GM19193 (cell line): ENCODE data around the gene AKAP6.

Source experiments
- POLR2A ChIP-seq: IDR thresholded peaks from 4 replicates; pipeline ENCODE4 v1.6.1; 2011; ENCODE audit not compliant: insufficient read depth, insufficient read length; ENCODE audit errors: extremely low read depth

AKAP6 gene

DNA sequence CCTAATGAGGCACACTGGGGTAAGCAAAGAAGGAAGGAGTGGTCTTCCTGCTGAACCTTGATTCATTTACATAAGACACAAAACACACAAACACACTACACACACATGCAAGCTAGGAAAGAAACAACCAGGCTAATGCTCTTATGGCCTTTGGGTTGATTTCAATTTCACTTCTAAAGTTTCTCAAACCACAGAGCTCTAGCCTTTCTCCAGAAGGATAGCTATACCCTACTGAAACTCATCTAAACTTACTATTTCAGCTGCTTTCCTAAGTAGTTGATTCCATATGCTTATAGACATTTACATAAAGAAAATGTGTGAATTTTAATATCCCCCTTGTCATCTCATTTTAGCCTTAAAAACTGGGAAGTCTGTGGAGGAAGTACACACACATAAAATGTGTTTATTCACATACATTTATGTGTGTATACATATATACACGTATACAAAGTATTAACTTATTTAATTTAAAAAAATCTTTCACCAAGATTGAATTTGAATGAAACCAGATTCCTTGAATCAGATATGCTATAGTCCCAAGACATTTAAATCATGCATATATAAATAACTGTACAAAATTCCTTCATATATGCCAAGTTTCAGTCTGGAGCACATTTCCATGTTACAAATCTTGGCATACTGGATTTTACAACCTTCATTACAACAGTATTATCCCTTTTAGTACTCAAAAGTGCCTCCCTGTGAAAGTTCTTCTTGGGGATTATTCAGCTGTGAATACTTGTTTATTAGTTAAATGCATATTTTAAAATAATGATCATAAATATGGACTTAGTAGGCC is 377.8 kb downstream of the AKAP6 start:
- TF ChIP-seq POLR2A = no peak

GRCh38 chr14:32707742-32708500 is 378.8 kb downstream of the AKAP6 start:
- TF ChIP-seq POLR2A = no peak

DNA sequence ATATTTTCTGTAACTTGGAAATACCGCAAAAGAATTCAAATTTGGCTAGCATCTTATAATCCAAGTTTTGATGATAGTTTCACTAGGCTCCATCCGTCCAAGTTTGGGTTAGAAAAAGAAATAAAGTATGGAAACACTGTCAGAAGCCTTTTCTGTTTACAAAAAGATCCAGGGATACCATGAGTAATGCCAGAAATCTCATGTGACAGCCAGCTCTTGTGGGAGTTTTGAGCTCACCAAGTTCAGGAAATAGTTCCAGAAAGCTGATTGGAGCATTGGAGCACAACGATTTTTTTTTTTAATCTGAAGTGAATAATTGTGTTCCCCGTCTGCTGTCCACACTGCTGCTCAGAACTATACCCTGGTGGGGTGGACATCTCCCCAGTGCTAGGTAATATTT is 379.9 kb downstream of the AKAP6 start:
- TF ChIP-seq POLR2A = no peak

GRCh38 chr14:32710231-32710671 is 381.2 kb downstream of the AKAP6 start:
- TF ChIP-seq POLR2A = no peak

DNA sequence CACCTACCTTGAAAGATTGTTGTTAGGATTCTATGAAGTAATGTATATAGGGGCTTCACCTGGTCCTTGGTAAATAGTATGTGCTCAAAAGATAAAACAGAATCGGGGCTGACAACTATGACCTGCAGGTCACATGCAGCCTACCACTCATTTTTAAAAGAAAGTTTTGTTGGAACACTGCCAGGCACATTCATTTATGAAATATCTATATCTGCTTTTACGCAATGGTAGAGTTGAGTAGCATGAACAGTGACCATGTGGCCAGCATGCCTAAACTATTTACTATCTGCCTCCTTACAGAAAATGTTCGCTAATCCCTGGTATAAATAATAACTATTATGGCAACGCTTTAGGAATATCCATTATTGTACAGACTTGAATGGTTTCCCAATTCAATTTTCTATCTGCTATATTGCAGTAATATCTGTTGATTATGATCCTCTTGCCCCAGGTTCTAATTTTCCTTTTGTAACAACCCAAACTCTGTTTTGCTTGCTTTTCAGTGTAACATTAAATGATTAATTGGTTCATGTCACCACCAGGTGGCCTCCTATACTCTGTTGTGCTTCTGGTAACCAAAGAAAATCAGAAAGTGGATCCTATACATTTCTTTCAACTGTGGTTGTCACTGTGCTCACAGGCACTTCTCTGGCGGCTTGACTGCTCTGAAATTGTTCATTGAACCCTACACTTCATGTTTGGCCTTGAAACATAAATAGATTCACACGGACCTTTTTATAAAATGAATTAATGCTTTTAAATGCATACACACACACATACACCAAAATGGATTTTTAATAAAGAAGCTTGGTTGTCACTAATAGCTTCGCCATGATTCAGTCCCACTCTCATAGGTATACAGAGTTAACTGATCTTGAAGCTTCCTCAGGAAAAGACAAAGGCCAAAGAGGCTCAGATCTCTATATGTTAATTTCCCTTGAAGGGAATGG is 381.9 kb downstream of the AKAP6 start:
- TF ChIP-seq POLR2A = no peak

DNA sequence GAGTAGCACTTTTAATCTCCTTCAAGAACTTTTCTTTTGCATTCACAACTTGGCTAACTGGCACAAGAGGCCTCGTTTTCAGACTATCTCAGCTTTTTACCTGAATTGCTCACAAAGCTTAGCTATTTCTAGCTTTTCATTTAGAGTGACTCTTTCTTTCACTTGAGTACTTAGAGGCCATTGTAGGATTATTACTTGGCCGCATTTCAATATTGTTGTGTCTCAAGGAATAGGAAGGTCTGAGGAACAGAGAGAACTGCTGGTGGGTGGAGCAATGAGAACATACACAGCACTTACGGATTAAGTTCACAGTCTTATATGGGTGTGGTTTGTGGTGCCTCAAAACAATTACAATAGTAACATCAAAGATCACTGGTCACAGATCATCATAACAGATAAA is 384.8 kb downstream of the AKAP6 start:
- TF ChIP-seq POLR2A = no peak

- TF ChIP-seq POLR2A = no peak
Measured at GRCh38 chr14:32719601-32720000, 390.5 kb downstream of the AKAP6 start.

DNA sequence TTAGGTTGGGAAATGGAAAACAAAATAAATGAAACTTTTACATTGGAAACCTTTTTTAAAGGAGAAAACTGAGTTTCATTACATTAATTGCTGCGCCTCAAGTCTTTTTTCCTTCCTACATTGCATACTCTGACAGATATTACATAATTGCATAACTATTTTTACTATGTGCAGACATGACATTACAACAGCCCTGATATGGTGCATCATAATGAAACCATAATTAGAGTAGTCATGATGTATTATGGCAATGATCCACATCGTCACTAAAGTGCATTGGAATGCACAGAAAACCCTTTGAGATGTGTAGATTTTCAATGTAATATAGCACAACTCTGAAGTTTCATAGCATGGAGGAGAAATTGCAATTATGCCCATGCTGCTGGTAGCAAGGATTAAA is 391.8 kb downstream of the AKAP6 start:
- TF ChIP-seq POLR2A = no peak

DNA sequence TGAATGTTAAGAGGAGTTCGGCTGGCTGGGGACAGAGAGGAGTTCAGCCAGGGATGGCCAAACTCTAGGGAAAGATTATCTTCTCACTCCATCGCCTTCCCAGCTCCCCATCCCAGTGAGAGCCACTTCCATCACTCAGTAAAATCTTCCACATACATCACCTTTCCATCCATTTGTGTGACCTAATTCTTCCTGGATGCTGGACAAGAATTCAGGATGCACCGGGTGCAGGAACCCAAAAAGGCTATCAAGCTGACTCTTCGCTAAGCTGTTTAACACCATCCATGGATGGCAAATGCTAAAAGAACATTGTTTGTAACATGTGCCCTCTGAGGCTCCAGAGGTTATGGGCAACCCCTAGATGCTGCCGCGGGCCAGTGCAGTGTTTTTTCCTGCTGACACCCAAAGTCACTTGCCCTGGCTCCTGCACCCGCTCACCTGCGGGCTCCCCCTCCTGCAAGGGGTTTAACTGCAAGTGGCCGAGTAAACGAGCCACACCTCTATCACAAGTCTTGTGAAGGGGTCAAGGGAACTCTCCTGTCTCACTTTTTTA is 393.6 kb downstream of the AKAP6 start:
- TF ChIP-seq POLR2A = no peak

GRCh38 chr14:32724867-32725471 is 395.9 kb downstream of the AKAP6 start:
- no peak for TF ChIP-seq POLR2A

GRCh38 chr14:32726516-32726915 is 397.4 kb downstream of the AKAP6 start:
- no peak for TF ChIP-seq POLR2A

DNA sequence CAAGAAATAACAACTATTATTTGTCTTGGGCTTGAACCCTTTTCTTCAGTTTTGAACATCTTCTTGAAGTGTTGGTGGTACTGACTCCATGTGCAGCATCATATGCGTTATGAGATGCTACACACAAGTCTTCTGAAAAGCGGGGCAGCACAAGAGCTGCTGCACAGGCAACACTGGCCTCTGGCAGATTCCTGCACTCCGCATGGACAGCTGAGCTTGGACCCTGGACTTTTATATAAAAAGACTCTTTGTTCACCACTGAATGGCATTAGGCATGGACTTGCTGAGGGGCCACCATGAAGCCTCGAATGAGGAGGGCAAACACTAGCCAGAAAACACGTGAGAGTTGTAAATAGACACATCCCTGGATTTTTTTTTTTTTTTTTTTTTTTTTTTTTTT is 398.7 kb downstream of the AKAP6 start:
- no peak for TF ChIP-seq POLR2A

DNA sequence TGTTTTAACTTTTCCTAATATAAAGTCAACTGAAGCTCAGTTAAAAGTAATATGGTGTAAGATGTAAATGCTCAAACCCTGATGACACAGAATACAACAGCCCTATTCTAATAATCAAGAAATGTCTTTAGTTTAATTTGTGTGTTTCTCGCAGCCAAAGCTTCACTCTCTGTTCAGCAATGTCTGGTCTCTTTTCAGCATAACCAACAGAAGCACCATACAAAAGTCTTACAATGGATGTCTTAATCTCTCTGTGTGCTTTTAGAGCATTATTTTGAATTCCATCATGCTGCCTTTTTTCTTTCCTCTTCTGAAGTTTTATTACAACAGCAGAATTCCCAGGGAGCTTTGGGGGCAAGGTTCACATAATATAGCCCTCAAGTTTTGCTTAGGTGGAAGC is 399.4 kb downstream of the AKAP6 start:
- TF ChIP-seq POLR2A = no peak

- TF ChIP-seq POLR2A = no peak
Measured at GRCh38 chr14:32728976-32729375, 399.9 kb downstream of the AKAP6 start.
